Measurements from ENCODE around the gene IGLL5.

- TF ChIP-seq, protein P1, sequence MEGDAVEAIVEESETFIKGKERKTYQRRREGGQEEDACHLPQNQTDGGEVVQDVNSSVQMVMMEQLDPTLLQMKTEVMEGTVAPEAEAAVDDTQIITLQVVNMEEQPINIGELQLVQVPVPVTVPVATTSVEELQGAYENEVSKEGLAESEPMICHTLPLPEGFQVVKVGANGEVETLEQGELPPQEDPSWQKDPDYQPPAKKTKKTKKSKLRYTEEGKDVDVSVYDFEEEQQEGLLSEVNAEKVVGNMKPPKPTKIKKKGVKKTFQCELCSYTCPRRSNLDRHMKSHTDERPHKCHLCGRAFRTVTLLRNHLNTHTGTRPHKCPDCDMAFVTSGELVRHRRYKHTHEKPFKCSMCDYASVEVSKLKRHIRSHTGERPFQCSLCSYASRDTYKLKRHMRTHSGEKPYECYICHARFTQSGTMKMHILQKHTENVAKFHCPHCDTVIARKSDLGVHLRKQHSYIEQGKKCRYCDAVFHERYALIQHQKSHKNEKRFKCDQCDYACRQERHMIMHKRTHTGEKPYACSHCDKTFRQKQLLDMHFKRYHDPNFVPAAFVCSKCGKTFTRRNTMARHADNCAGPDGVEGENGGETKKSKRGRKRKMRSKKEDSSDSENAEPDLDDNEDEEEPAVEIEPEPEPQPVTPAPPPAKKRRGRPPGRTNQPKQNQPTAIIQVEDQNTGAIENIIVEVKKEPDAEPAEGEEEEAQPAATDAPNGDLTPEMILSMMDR (IDR thresholded peaks at IDR 0.05; ENCODE audit: low read depth, low read length, poor library complexity, severe bottlenecking): no peak
- TF ChIP-seq EZH2phosphoT487 (IDR thresholded peaks at IDR 0.05; ENCODE audit: borderline replicate concordance, low read length): no peak
These were observed 45.6 kb downstream of the IGLL5 start for GRCh38 chr22:22933100-22933806.

Data from DOHH2 (cell line).